Measurements from ENCODE around the gene DRD1. TPM values are rescaled to one million over a fixed set of nuclear protein-coding genes. Genes with fewer than 3 reads are reported as not detected.

DRD1 gene
- total RNA-seq, 1 donor from 2014 or later: not detected

- H3K27ac Mint-ChIP-seq (ENCODE audit: unreplicated experiment): no peak overlapping the region
- no peaks in the 10 kb centered on the region for H3K9me3 Mint-ChIP-seq (ENCODE audit: unreplicated experiment)
- no peaks in the 10 kb centered on the region for H3K4me1 Mint-ChIP-seq (ENCODE audit: low read depth, unreplicated experiment)
- H3K4me3 Mint-ChIP-seq (ENCODE audit: unreplicated experiment): no peak overlapping the region
- H3K27me3 Mint-ChIP-seq (ENCODE audit: unreplicated experiment): peaks cover 4% of the 10 kb centered on the region
- no peak for DNase-seq
- TF ChIP-seq CTCF (IDR thresholded peaks at IDR 0.05; ENCODE audit: partially characterized antibody, unreplicated experiment): no peak
- peaks cover 4% of the 10 kb centered on the region for H3K36me3 Mint-ChIP-seq (ENCODE audit: unreplicated experiment)
Measured at GRCh38 chr5:175422058-175422457, 21.9 kb downstream of the DRD1 start.

GRCh38 chr5:175420383-175420782 lies 23.6 kb downstream of the DRD1 start:
- Mint-ChIP-seq H3K4me3 (ENCODE audit: unreplicated experiment) (no peak overlapping the region), H3K27me3 (ENCODE audit: unreplicated experiment) (peaks cover 4% of the 10 kb centered on the region), H3K9me3 (ENCODE audit: unreplicated experiment) (no peaks in the 10 kb centered on the region), H3K27ac (ENCODE audit: unreplicated experiment) (no peak overlapping the region), H3K36me3 (ENCODE audit: unreplicated experiment) (peaks cover 4% of the 10 kb centered on the region), H3K4me1 (ENCODE audit: low read depth, unreplicated experiment) (no peaks in the 10 kb centered on the region)
- DNase-seq: no peak
- no peak for TF ChIP-seq CTCF (IDR thresholded peaks at IDR 0.05; ENCODE audit: partially characterized antibody, unreplicated experiment)

- TF ChIP-seq CTCF (IDR thresholded peaks at IDR 0.05; ENCODE audit: partially characterized antibody, unreplicated experiment): no peak
- Mint-ChIP-seq H3K4me3 (ENCODE audit: unreplicated experiment) (no peak overlapping the region), H3K36me3 (ENCODE audit: unreplicated experiment) (peaks cover 4% of the 10 kb centered on the region), H3K4me1 (ENCODE audit: low read depth, unreplicated experiment) (no peaks in the 10 kb centered on the region), H3K27ac (ENCODE audit: unreplicated experiment) (no peak overlapping the region), H3K9me3 (ENCODE audit: unreplicated experiment) (no peaks in the 10 kb centered on the region), H3K27me3 (ENCODE audit: unreplicated experiment) (peaks cover 4% of the 10 kb centered on the region)
- no peak for DNase-seq
Measured at GRCh38 chr5:175418251-175418650, 25.7 kb downstream of the DRD1 start.

GRCh38 chr5:175417384-175417783 lies 26.6 kb downstream of the DRD1 start:
- DNase-seq: no peak
- Mint-ChIP-seq H3K4me1 (ENCODE audit: low read depth, unreplicated experiment) (no peaks in the 10 kb centered on the region), H3K27ac (ENCODE audit: unreplicated experiment) (no peak overlapping the region), H3K27me3 (ENCODE audit: unreplicated experiment) (peaks cover 4% of the 10 kb centered on the region), H3K9me3 (ENCODE audit: unreplicated experiment) (no peaks in the 10 kb centered on the region), H3K36me3 (ENCODE audit: unreplicated experiment) (peaks cover 2% of the 10 kb centered on the region), H3K4me3 (ENCODE audit: unreplicated experiment) (no peak overlapping the region)
- TF ChIP-seq CTCF (IDR thresholded peaks at IDR 0.05; ENCODE audit: partially characterized antibody, unreplicated experiment): no peak

GRCh38 chr5:175415303-175415702 lies 28.7 kb downstream of the DRD1 start:
- no peak overlapping the region for H3K4me3 Mint-ChIP-seq (ENCODE audit: unreplicated experiment)
- DNase-seq: no peak
- H3K4me1 Mint-ChIP-seq (ENCODE audit: low read depth, unreplicated experiment): no peaks in the 10 kb centered on the region
- H3K9me3 Mint-ChIP-seq (ENCODE audit: unreplicated experiment): no peaks in the 10 kb centered on the region
- no peaks in the 10 kb centered on the region for H3K36me3 Mint-ChIP-seq (ENCODE audit: unreplicated experiment)
- H3K27ac Mint-ChIP-seq (ENCODE audit: unreplicated experiment): no peak overlapping the region
- no peak for TF ChIP-seq CTCF (IDR thresholded peaks at IDR 0.05; ENCODE audit: partially characterized antibody, unreplicated experiment)
- peaks cover 1% of the 10 kb centered on the region for H3K27me3 Mint-ChIP-seq (ENCODE audit: unreplicated experiment)
